Prostate gland (tissue), 2 donors: ENCODE data around the gene ASXL2. TPM values are rescaled to one million over a fixed set of nuclear protein-coding genes. Genes with fewer than 3 reads are reported as not detected.

ENCODE experiments used
- DNase-seq: peaks from one replicate; pipeline ENCODE4 v3.0.0-alpha.2; 2019; ENCODE audit warnings: low spot score
- H3K27ac ChIP-seq, 2 donors: fragments of 200-600 bp; sonication (generic); 2 replicates each; pipeline ENCODE4 v1.5.1; 2017 to 2019
- H3K27me3 ChIP-seq: fragments of 200-600 bp; sonication (generic); replicated peaks from 2 replicates; pipeline ENCODE4 v1.5.1; 2019; ENCODE audit not compliant: insufficient read depth
- H3K36me3 ChIP-seq, 2 donors: fragments of 200-600 bp; sonication (generic); 1 replicate in 1 of 2; 2 replicates in 1 of 2; pipeline versions ENCODE4 v1.5.1 to v1.8.1; 2017 to 2019
- H3K4me1 ChIP-seq: fragments of 200-600 bp; sonication (generic); replicated peaks from 2 replicates; pipeline ENCODE4 v1.5.1; 2019
- H3K4me3 ChIP-seq, 2 donors: fragments of 200-600 bp; sonication (generic); 2 replicates each; pipeline ENCODE4 v1.5.1; 2017 to 2019
- H3K9me3 ChIP-seq: fragments of 200-600 bp; sonication (generic); 2 replicates; pipeline ENCODE4 v1.5.1; 2017
- POLR2A ChIP-seq: fragments of 450-650 bp; IDR thresholded peaks from one replicate; pipeline ENCODE4 v1.6.1; 2016; ENCODE audit warnings: antibody characterized with exemption, mild to moderate bottlenecking
- POLR2AphosphoS5 ChIP-seq: sonication (generic); formaldehyde crosslinking; IDR thresholded peaks from one replicate; pipeline ENCODE4 v1.6.1; 2017; ENCODE audit warnings: antibody characterized with exemption
- WGBS: methylation state at CpG from one replicate; pipeline ENCODE4 v1.1.5; 2018; 5-methylcytosine and 5-hydroxymethylcytosine counted together
- intact Hi-C: fragments of 100-400 bp; cut with DNase I; formaldehyde crosslinking; loops from one replicate; pipeline ENCODE4 v1.14.2; 2022
- total RNA-seq, 2 donors: library from RNA; depleted of rRNA; stranded (reverse); fragments of >200 nt; gene quantifications; one replicate each; pipeline ENCODE4 v1.1.0, GENCODE V29; 2016
- TF ChIP-seq, protein P1 (sequence below), 4 experiments: fragments of 200-600 bp in 2 of 4; fragments of 450-650 bp in 2 of 4; sonication (generic) in 2 of 4; IDR thresholded peaks; 1 replicate in 3 of 4; 2 replicates in 1 of 4; pipeline ENCODE4 v1.5.1; 2016 to 2019; ENCODE audit warnings: antibody characterized with exemption in 4 of 4, mild to moderate bottlenecking in 2 of 4, moderate library complexity in 2 of 4

Gene ASXL2
- total RNA-seq, 2 donors from 2014 or later: 15.8 to 36.1 TPM

DNA sequence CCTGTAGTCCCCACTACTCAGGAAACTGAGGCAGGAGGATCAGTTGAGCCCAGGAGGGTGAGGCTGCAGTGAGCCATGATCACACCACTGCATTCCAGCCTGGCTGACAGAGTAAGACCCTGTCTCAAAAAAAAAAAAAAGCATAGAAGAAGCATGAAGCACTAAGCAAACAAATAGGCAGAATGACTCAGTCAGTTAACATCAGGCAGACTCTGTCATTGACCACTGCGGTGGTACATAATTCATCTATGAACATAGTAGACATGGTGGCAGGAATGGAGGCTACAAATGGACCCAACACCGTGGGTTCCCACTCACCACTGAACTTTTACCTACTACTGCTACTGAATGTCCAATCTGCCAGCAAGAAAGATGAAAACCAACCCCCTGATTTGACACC lies 7.6 kb upstream of the ASXL2 start:
- no peaks in the 10 kb centered on the region for H3K9me3 ChIP-seq
- 83% methylated on average over 2 of the region's 2 CpGs for WGBS
- intact Hi-C loops: no loop called here
- TF ChIP-seq POLR2A: no peak
- no peak for TF ChIP-seq POLR2AphosphoS5
- TF ChIP-seq, protein P1, sequence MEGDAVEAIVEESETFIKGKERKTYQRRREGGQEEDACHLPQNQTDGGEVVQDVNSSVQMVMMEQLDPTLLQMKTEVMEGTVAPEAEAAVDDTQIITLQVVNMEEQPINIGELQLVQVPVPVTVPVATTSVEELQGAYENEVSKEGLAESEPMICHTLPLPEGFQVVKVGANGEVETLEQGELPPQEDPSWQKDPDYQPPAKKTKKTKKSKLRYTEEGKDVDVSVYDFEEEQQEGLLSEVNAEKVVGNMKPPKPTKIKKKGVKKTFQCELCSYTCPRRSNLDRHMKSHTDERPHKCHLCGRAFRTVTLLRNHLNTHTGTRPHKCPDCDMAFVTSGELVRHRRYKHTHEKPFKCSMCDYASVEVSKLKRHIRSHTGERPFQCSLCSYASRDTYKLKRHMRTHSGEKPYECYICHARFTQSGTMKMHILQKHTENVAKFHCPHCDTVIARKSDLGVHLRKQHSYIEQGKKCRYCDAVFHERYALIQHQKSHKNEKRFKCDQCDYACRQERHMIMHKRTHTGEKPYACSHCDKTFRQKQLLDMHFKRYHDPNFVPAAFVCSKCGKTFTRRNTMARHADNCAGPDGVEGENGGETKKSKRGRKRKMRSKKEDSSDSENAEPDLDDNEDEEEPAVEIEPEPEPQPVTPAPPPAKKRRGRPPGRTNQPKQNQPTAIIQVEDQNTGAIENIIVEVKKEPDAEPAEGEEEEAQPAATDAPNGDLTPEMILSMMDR (IDR thresholded peaks at IDR 0.05): no peak
- H3K27me3 ChIP-seq: no peaks in the 10 kb centered on the region
- H3K27ac ChIP-seq: no peak overlapping the region
- H3K4me1 ChIP-seq: no peaks in the 10 kb centered on the region
- no peak for DNase-seq
- no peak overlapping the region for H3K4me3 ChIP-seq
- H3K36me3 ChIP-seq: no peaks in the 10 kb centered on the region

DNA sequence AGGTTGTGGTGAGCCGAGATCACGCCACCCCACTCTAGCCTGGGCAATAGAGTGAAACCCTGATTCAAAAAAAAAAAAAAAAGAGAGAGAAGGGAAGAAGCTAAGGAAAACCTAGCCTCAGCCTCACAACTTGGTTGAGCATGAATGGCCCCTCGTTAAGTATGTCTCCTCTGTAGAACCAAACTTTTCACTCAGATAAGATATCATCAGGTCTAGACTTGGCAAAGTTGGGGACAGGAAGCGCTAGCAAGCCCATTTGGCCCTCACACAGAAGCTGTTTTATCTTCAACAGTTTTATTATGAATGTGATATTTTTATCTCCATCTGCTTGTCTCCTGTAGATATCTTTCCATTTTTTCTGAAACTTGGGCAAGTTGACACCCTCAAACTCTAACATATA lies 3.5 kb upstream of the ASXL2 start:
- no peak for DNase-seq
- H3K4me1 ChIP-seq: no peaks in the 10 kb centered on the region
- H3K9me3 ChIP-seq: no peaks in the 10 kb centered on the region
- H3K27ac ChIP-seq: no peak overlapping the region
- WGBS: 67% methylated on average over 4 of the region's 4 CpGs
- no peak overlapping the region for H3K4me3 ChIP-seq
- no peaks in the 10 kb centered on the region for H3K27me3 ChIP-seq
- H3K36me3 ChIP-seq: no peaks in the 10 kb centered on the region
- intact Hi-C loops: no loop called here
- TF ChIP-seq POLR2A: no peak

DNA sequence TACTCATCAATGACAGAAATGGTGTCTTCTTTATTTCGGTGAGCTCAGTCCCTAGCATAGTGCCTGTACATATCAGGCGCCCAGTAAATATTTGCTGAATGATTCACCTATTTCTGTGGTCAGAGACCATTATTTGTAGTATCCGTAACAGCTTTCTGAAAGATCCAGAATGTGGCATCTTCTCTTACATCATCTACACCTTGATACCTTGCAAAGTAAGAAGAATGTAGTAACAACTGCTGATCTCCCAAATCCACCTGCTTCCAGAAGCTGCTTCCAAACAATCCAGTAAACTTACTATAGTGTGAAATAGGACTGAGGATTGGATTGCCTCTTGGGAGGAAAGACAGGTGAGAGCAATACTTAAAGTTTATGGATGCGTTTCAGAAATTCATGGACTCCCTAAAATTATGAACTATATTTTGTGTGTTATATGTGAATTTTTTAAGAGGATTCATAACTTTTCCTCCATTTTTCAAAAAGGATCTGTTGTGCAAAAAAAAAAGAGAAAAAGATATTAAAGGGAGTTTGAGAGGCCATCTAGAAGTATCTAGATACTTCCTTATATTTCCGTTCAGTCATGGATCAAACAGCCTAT lies 945 bp upstream of the ASXL2 start:
- 57% methylated on average over 5 of the region's 5 CpGs for WGBS
- Histone ChIP-seq H3K27me3 (no peaks in the 10 kb centered on the region), H3K4me1 (no peaks in the 10 kb centered on the region), H3K9me3 (no peaks in the 10 kb centered on the region), H3K4me3 (peak overlapping the region; percentile 71 to 91), H3K27ac (peak overlapping the region; percentile 87 to 92), H3K36me3 (no peaks in the 10 kb centered on the region)
- TF ChIP-seq POLR2A (no peak), POLR2AphosphoS5 (no peak)
- TF ChIP-seq, protein P1 (IDR thresholded peaks at IDR 0.05): no peak
- intact Hi-C loops: loop anchor here (10.0 kb wide), 1 partner anchor 204 kb away; the partner anchor contains the start of gene DTNB
- DNase-seq: no peak

DNA sequence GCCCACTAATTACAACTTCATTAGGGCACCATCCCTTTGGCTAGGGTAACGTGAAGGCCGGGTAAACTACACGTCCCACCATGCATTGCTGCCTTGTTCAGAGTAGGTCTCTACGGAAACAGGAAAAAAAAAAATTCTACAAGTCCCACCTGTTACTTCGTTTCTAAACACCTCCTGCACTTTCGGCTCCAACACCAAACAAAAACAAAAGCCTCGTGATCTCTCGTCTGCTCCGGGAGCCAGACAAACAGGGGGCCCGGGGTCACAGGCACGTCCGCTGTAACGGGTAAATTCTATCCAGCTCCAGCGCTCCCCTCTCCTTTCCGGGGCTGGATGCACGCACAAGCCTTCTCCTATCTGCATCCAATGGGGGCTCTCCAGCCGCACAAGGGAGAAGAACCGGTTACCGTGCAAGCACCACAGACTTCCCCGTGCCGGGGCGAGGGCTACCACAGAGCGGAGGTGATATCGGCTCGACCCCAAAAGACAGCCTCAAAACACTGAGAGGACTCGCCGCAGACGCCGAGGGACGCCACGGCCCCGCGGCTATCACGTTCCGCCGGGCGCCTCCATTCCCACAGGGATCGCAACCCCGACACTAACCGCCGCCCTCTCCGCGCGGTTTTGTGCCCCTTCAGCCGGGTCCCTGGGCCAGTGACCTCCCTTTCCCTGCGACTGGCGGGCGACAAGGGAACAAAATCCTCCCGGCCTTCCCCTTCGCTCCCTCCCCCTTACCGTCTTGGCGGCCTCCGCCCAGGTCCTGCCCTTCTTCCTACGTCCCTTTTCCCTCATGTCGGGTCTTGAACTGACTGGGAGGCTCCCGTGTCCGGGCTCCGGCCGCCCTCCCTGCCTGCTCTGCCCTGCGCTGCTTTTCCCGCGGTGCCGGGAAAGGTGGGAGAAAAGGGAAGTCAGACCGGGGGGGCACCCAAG lies 591 bp downstream of the ASXL2 start:
- peak overlapping the region; percentile 87 to 92 for H3K27ac ChIP-seq
- peak overlapping the region; percentile 71 to 91 for H3K4me3 ChIP-seq
- no peaks in the 10 kb centered on the region for H3K4me1 ChIP-seq
- 1% methylated on average over 64 of the region's 64 CpGs for WGBS
- intact Hi-C loops: loop anchor here (10.0 kb wide), 1 partner anchor 203 kb away; the partner anchor contains the start of gene DTNB
- H3K9me3 ChIP-seq: no peaks in the 10 kb centered on the region
- H3K27me3 ChIP-seq: no peaks in the 10 kb centered on the region
- H3K36me3 ChIP-seq: no peaks in the 10 kb centered on the region
- peak; percentile 23 for DNase-seq
- TF ChIP-seq POLR2AphosphoS5: peak; percentile 40
- TF ChIP-seq, protein P1 (IDR thresholded peaks at IDR 0.05): no peak

DNA sequence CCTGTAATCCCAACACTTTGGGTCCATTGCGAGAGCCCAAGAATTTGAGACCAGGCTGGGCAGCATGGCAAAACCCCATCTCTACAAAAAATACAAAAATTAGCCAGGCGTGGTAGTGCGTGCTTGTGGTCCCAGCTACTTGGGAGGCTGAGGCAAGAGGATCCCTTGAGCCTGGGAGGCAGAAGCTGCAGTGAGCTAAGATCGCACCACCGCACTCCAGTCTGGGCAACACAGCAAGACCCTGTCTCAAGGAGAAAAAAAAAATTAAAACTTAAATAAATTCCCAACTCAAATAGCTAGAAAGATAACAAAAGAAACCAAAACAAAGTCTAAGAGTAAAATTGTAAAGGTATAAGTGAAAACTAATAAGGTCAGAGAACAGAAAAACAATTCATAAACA lies 6.2 kb downstream of the ASXL2 start:
- Histone ChIP-seq H3K36me3 (no peaks in the 10 kb centered on the region), H3K4me3 (no peak overlapping the region), H3K27me3 (no peaks in the 10 kb centered on the region), H3K27ac (no peak overlapping the region), H3K4me1 (no peaks in the 10 kb centered on the region), H3K9me3 (no peaks in the 10 kb centered on the region)
- DNase-seq: no peak
- intact Hi-C loops: loop anchor here (10.0 kb wide), 1 partner anchor 197 kb away; the partner anchor contains the start of gene DTNB
- TF ChIP-seq POLR2A: no peak
- no peak for TF ChIP-seq POLR2AphosphoS5
- TF ChIP-seq, protein P1 (IDR thresholded peaks at IDR 0.05): no peak
- WGBS: 97% methylated on average over 5 of the region's 5 CpGs
